HEK293 (cell line): ENCODE data around the gene CDCP2.

Source experiments
- YY2 ChIP-seq: fragments of 450-650 bp; formaldehyde crosslinking; IDR thresholded peaks from 2 replicates; pipeline ENCODE4 v1.5.1; 2016; ENCODE audit warnings: missing biosample characterization, missing genetic modification characterization
- ZBTB20 ChIP-seq: fragments of 450-650 bp; formaldehyde crosslinking; IDR thresholded peaks from 2 replicates; pipeline ENCODE4 v1.5.1; 2016; ENCODE audit warnings: missing biosample characterization, missing genetic modification characterization
- ZBTB48 ChIP-seq: fragments of 450-650 bp; formaldehyde crosslinking; IDR thresholded peaks from 2 replicates; pipeline ENCODE4 v1.5.1; 2016; ENCODE audit warnings: missing biosample characterization, missing genetic modification characterization
- ZFP3 ChIP-seq: fragments of 450-650 bp; formaldehyde crosslinking; IDR thresholded peaks from 2 replicates; pipeline ENCODE4 v1.5.1; 2016; ENCODE audit warnings: low read depth, missing biosample characterization, missing genetic modification characterization
- ZNF133 ChIP-seq: fragments of 450-650 bp; formaldehyde crosslinking; IDR thresholded peaks from 2 replicates; pipeline ENCODE4 v1.5.1; 2016; ENCODE audit warnings: missing biosample characterization, missing genetic modification characterization
- ZNF140 ChIP-seq: fragments of 450-650 bp; formaldehyde crosslinking; IDR thresholded peaks from 2 replicates; pipeline ENCODE4 v1.5.1; 2016; ENCODE audit warnings: missing biosample characterization, missing genetic modification characterization
- ZNF175 ChIP-seq: fragments of 450-650 bp; formaldehyde crosslinking; IDR thresholded peaks from 2 replicates; pipeline ENCODE4 v1.5.1; 2016; ENCODE audit warnings: missing biosample characterization, missing genetic modification characterization
- ZNF211 ChIP-seq: fragments of 450-650 bp; formaldehyde crosslinking; IDR thresholded peaks from 2 replicates; pipeline ENCODE4 v1.5.1; 2016; ENCODE audit warnings: low read depth, missing biosample characterization, missing genetic modification characterization
- ZNF223 ChIP-seq: fragments of 450-650 bp; formaldehyde crosslinking; IDR thresholded peaks from 2 replicates; pipeline ENCODE4 v1.5.1; 2016; ENCODE audit warnings: missing biosample characterization, missing genetic modification characterization
- ZNF248 ChIP-seq: fragments of 450-650 bp; formaldehyde crosslinking; IDR thresholded peaks from 2 replicates; pipeline ENCODE4 v1.5.1; 2017; ENCODE audit warnings: missing biosample characterization, missing genetic modification characterization
- ZNF274 ChIP-seq, 2 experiments: fragments of 200-500 bp in 1 of 2; fragments of 450-650 bp in 1 of 2; sonication (Bioruptor generic) in 1 of 2; formaldehyde crosslinking in 1 of 2; IDR thresholded peaks; 2 replicates each; pipeline versions ENCODE4 v1.5.1 to v1.6.1; 2014 to 2016; ENCODE audit warnings: borderline replicate concordance in 1 of 2, inconsistent platforms in 1 of 2, low read length in 1 of 2, missing biosample characterization in 1 of 2, missing genetic modification characterization in 1 of 2
- ZNF341 ChIP-seq: fragments of 450-650 bp; formaldehyde crosslinking; IDR thresholded peaks from 2 replicates; pipeline ENCODE4; 2016; ENCODE audit warnings: low read depth, missing biosample characterization, missing genetic modification characterization
- ZNF514 ChIP-seq: fragments of 450-650 bp; formaldehyde crosslinking; IDR thresholded peaks from 2 replicates; pipeline ENCODE4 v1.5.1; 2016; ENCODE audit warnings: missing biosample characterization, missing genetic modification characterization
- ZNF521 ChIP-seq: fragments of 450-650 bp; formaldehyde crosslinking; IDR thresholded peaks from 2 replicates; pipeline ENCODE4 v1.5.1; 2017; ENCODE audit warnings: missing biosample characterization, mild to moderate bottlenecking, missing genetic modification characterization
- ZNF571 ChIP-seq: fragments of 450-650 bp; formaldehyde crosslinking; IDR thresholded peaks from 2 replicates; pipeline ENCODE4 v1.5.0; 2017; ENCODE audit warnings: missing biosample characterization, missing genetic modification characterization
- ZNF670 ChIP-seq: fragments of 450-650 bp; formaldehyde crosslinking; IDR thresholded peaks from 2 replicates; pipeline ENCODE4 v1.5.1; 2016; ENCODE audit warnings: missing biosample characterization, missing genetic modification characterization, low read depth
- ZNF776 ChIP-seq: fragments of 450-650 bp; formaldehyde crosslinking; IDR thresholded peaks from 2 replicates; pipeline ENCODE4 v1.5.0; 2017; ENCODE audit warnings: missing biosample characterization, missing genetic modification characterization, borderline replicate concordance
- ZNF785 ChIP-seq: fragments of 450-650 bp; formaldehyde crosslinking; IDR thresholded peaks from 2 replicates; pipeline ENCODE4 v1.5.1; 2016; ENCODE audit warnings: missing biosample characterization, missing genetic modification characterization
- ZNF792 ChIP-seq: fragments of 450-650 bp; formaldehyde crosslinking; IDR thresholded peaks from 2 replicates; pipeline ENCODE4 v1.5.1; 2016; ENCODE audit warnings: missing biosample characterization, missing genetic modification characterization
- TF ChIP-seq, protein P1 (sequence below): fragments of 450-650 bp; formaldehyde crosslinking; IDR thresholded peaks from 2 replicates; pipeline ENCODE4 v1.5.1; 2016; ENCODE audit warnings: missing biosample characterization, missing genetic modification characterization
- TF ChIP-seq, protein P2 (sequence below): fragments of 450-650 bp; formaldehyde crosslinking; IDR thresholded peaks from 2 replicates; pipeline ENCODE4 v1.5.1; 2016; ENCODE audit warnings: missing biosample characterization, missing genetic modification characterization
- TF ChIP-seq, protein P3 (sequence below): fragments of 450-650 bp; formaldehyde crosslinking; IDR thresholded peaks from 2 replicates; pipeline ENCODE4 v1.5.1; 2017; ENCODE audit warnings: missing biosample characterization, missing genetic modification characterization
- TF ChIP-seq, protein P4 (sequence below): fragments of 450-650 bp; formaldehyde crosslinking; IDR thresholded peaks from 2 replicates; pipeline ENCODE4 v1.5.1; 2016; ENCODE audit warnings: missing biosample characterization, missing genetic modification characterization
- TF ChIP-seq, protein P5 (sequence below): fragments of 450-650 bp; formaldehyde crosslinking; conservative IDR thresholded peaks from 2 replicates; pipeline ENCODE4 v1.5.1; 2016; ENCODE audit warnings: low read depth, missing biosample characterization, missing genetic modification characterization
- TF ChIP-seq, protein P6 (sequence below): fragments of 450-650 bp; formaldehyde crosslinking; IDR thresholded peaks from 2 replicates; pipeline ENCODE4 v1.5.1; 2017; ENCODE audit warnings: missing biosample characterization, mild to moderate bottlenecking, missing genetic modification characterization, moderate library complexity
- TF ChIP-seq, protein P7 (sequence below): fragments of 450-650 bp; formaldehyde crosslinking; IDR thresholded peaks from 2 replicates; pipeline ENCODE4 v1.5.1; 2017; ENCODE audit warnings: missing biosample characterization, missing genetic modification characterization

The CDCP2 gene

DNA sequence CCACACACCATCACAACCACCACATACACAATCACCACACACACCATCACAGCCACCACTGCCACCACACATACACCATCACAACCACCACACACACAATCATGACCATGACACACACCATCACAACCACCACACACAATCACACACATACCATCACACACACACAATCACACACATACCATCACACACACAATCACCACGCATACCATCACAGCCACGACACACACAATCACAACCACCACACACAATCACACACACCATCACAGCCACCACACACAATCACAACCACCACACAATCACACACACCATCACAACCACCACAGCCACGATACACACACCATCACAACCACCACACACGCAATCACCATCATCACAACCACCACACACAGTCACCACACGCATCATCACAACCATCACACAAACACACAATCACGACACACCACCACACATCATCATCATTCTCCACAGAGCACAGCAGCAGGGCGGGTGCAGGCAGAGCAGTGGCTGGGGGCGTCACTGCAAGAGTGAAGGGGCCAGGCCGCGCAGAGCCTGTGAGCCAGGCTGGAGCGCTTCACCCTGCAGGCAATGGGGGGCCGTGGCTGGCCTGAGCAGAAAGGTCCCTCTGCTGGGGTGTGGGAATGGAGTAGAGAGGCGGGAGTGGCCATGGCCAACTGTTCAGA is 32.6 kb downstream of the CDCP2 start (continued):
- TF ChIP-seq, protein P1, sequence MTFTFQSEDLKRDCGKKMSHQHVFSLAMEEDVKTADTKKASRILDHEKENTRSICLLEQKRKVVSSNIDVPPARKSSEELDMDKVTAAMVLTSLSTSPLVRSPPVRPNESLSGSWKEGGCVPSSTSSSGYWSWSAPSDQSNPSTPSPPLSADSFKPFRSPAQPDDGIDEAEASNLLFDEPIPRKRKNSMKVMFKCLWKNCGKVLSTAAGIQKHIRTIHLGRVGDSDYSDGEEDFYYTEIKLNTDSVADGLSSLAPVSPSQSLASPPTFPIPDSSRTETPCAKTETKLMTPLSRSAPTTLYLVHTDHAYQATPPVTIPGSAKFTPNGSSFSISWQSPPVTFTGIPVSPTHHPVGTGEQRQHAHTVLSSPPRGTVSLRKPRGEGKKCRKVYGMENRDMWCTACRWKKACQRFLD (tag by site-specific recombination) = peak; percentile 40; the same call in 1 of the 2 replicates
- TF ChIP-seq ZFP3 (tag by site-specific recombination) (no peak), ZNF792 (0 out of 2 replicates have a peak, but pooled peaks have one; percentile 22), ZNF571 (tag by site-specific recombination) (0 out of 2 replicates have a peak, but pooled peaks have one; percentile 30), ZNF140 (tag by site-specific recombination) (no peak), ZNF514 (no peak), ZNF211 (tag by site-specific recombination) (0 out of 2 replicates have a peak, but pooled peaks have one; percentile 46), YY2 (tag by site-specific recombination) (peak; percentile 50; the same call in 1 of the 2 replicates), ZBTB20 (tag by site-specific recombination) (peak; percentile 20; the same call in 1 of the 2 replicates), ZNF670 (tag by site-specific recombination) (peak; percentile 88; the same call in 1 of the 2 replicates), ZNF341 (tag by site-specific recombination) (no peak), ZNF223 (tag by site-specific recombination) (no peak), ZNF521 (tag by site-specific recombination) (peak; percentile 82; the same call in 1 of the 2 replicates), ZNF248 (tag by site-specific recombination) (peak; percentile 9; the same call in 1 of the 2 replicates), ZNF274 (IDR thresholded peaks at IDR 0.05; ENCODE audit: low read length) (no peak), ZNF274 (tag by site-specific recombination; IDR thresholded peaks at IDR 0.05; ENCODE audit: borderline replicate concordance) (0 out of 2 replicates have a peak, but pooled peaks have one; percentile 2), ZNF133 (tag by site-specific recombination) (0 out of 2 replicates have a peak, but pooled peaks have one; percentile 47), ZNF175 (tag by site-specific recombination) (peak; percentile 28), ZNF785 (tag by site-specific recombination) (0 out of 2 replicates have a peak, but pooled peaks have one; percentile 71), ZBTB48 (0 out of 2 replicates have a peak, but pooled peaks have one; percentile 45), ZNF776 (tag by site-specific recombination) (0 out of 2 replicates have a peak, but pooled peaks have one; percentile 2)
- TF ChIP-seq, protein P2, sequence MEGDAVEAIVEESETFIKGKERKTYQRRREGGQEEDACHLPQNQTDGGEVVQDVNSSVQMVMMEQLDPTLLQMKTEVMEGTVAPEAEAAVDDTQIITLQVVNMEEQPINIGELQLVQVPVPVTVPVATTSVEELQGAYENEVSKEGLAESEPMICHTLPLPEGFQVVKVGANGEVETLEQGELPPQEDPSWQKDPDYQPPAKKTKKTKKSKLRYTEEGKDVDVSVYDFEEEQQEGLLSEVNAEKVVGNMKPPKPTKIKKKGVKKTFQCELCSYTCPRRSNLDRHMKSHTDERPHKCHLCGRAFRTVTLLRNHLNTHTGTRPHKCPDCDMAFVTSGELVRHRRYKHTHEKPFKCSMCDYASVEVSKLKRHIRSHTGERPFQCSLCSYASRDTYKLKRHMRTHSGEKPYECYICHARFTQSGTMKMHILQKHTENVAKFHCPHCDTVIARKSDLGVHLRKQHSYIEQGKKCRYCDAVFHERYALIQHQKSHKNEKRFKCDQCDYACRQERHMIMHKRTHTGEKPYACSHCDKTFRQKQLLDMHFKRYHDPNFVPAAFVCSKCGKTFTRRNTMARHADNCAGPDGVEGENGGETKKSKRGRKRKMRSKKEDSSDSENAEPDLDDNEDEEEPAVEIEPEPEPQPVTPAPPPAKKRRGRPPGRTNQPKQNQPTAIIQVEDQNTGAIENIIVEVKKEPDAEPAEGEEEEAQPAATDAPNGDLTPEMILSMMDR (tag by site-specific recombination) = no peak
- TF ChIP-seq, protein P3, sequence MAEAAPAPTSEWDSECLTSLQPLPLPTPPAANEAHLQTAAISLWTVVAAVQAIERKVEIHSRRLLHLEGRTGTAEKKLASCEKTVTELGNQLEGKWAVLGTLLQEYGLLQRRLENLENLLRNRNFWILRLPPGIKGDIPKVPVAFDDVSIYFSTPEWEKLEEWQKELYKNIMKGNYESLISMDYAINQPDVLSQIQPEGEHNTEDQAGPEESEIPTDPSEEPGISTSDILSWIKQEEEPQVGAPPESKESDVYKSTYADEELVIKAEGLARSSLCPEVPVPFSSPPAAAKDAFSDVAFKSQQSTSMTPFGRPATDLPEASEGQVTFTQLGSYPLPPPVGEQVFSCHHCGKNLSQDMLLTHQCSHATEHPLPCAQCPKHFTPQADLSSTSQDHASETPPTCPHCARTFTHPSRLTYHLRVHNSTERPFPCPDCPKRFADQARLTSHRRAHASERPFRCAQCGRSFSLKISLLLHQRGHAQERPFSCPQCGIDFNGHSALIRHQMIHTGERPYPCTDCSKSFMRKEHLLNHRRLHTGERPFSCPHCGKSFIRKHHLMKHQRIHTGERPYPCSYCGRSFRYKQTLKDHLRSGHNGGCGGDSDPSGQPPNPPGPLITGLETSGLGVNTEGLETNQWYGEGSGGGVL (tag by site-specific recombination) = 0 out of 2 replicates have a peak, but pooled peaks have one; percentile 8
- TF ChIP-seq, protein P4, sequence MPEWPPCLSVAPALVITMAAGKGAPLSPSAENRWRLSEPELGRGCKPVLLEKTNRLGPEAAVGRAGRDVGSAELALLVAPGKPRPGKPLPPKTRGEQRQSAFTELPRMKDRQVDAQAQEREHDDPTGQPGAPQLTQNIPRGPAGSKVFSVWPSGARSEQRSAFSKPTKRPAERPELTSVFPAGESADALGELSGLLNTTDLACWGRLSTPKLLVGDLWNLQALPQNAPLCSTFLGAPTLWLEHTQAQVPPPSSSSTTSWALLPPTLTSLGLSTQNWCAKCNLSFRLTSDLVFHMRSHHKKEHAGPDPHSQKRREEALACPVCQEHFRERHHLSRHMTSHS (tag by site-specific recombination) = 0 out of 2 replicates have a peak, but pooled peaks have one; percentile 40
- TF ChIP-seq, protein P5, sequence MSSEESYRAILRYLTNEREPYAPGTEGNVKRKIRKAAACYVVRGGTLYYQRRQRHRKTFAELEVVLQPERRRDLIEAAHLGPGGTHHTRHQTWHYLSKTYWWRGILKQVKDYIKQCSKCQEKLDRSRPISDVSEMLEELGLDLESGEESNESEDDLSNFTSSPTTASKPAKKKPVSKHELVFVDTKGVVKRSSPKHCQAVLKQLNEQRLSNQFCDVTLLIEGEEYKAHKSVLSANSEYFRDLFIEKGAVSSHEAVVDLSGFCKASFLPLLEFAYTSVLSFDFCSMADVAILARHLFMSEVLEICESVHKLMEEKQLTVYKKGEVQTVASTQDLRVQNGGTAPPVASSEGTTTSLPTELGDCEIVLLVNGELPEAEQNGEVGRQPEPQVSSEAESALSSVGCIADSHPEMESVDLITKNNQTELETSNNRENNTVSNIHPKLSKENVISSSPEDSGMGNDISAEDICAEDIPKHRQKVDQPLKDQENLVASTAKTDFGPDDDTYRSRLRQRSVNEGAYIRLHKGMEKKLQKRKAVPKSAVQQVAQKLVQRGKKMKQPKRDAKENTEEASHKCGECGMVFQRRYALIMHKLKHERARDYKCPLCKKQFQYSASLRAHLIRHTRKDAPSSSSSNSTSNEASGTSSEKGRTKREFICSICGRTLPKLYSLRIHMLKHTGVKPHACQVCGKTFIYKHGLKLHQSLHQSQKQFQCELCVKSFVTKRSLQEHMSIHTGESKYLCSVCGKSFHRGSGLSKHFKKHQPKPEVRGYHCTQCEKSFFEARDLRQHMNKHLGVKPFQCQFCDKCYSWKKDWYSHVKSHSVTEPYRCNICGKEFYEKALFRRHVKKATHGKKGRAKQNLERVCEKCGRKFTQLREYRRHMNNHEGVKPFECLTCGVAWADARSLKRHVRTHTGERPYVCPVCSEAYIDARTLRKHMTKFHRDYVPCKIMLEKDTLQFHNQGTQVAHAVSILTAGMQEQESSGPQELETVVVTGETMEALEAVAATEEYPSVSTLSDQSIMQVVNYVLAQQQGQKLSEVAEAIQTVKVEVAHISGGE (tag by site-specific recombination) = no peak
- TF ChIP-seq, protein P6, sequence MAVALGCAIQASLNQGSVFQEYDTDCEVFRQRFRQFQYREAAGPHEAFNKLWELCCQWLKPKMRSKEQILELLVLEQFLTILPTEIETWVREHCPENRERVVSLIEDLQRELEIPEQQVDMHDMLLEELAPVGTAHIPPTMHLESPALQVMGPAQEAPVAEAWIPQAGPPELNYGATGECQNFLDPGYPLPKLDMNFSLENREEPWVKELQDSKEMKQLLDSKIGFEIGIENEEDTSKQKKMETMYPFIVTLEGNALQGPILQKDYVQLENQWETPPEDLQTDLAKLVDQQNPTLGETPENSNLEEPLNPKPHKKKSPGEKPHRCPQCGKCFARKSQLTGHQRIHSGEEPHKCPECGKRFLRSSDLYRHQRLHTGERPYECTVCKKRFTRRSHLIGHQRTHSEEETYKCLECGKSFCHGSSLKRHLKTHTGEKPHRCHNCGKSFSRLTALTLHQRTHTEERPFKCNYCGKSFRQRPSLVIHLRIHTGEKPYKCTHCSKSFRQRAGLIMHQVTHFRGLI (tag by site-specific recombination) = no peak
- TF ChIP-seq, protein P7, sequence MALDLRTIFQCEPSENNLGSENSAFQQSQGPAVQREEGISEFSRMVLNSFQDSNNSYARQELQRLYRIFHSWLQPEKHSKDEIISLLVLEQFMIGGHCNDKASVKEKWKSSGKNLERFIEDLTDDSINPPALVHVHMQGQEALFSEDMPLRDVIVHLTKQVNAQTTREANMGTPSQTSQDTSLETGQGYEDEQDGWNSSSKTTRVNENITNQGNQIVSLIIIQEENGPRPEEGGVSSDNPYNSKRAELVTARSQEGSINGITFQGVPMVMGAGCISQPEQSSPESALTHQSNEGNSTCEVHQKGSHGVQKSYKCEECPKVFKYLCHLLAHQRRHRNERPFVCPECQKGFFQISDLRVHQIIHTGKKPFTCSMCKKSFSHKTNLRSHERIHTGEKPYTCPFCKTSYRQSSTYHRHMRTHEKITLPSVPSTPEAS (tag by site-specific recombination) = peak; percentile 12; the same call in 1 of the 2 replicates
